ENCODE measurements around the gene SUGCT.

SUGCT gene

GRCh38 chr7:40439686-40440085, 304.9 kb downstream of the SUGCT start:
- Histone ChIP-seq H3K79me2 (ENCODE audit: low read length) (no peaks in the 10 kb centered on the region), H3F3A (ENCODE audit: insufficient read depth, low read length) (no peaks in the 10 kb centered on the region), H2AFZ (ENCODE audit: low read length) (no peak overlapping the region), H3K9ac (ENCODE audit: low read length) (no peak overlapping the region), H3K4me3 (ENCODE audit: low read length) (no peak overlapping the region), H3K4me1 (ENCODE audit: low read length) (no peaks in the 10 kb centered on the region), H3K36me3 (replicated peaks; ENCODE audit: insufficient read depth, low read length) (no peaks in the 10 kb centered on the region), H3K9me2 (replicated peaks; ENCODE audit: insufficient read depth, low read length) (no peaks in the 10 kb centered on the region), H3K27me3 (replicated peaks; ENCODE audit: insufficient read depth, low read length) (no peaks in the 10 kb centered on the region), H3K9me3 (replicated peaks; ENCODE audit: insufficient read depth, low read length) (no peaks in the 10 kb centered on the region), H3K4me2 (ENCODE audit: low read depth, low read length) (no peak overlapping the region), H4K20me1 (ENCODE audit: insufficient read depth, low read length) (no peaks in the 10 kb centered on the region), H3K27ac (ENCODE audit: low read length) (no peak overlapping the region)
- no peak for DNase-seq
- TF ChIP-seq EZH2 (optimal IDR thresholded peaks at IDR 0.05; ENCODE audit: low read depth, low read length) (no peak), CTCF (IDR thresholded peaks at IDR 0.05; ENCODE audit: low read length) (no peak), EZH2phosphoT487 (IDR thresholded peaks at IDR 0.05; ENCODE audit: low read length) (no peak)

GRCh38 chr7:40447345-40447744, 312.5 kb downstream of the SUGCT start:
- no peaks in the 10 kb centered on the region for H3K79me2 ChIP-seq (ENCODE audit: low read length)
- no peaks in the 10 kb centered on the region for H3K9me2 ChIP-seq (replicated peaks; ENCODE audit: insufficient read depth, low read length)
- no peaks in the 10 kb centered on the region for H3K27me3 ChIP-seq (replicated peaks; ENCODE audit: insufficient read depth, low read length)
- H3K27ac ChIP-seq (ENCODE audit: low read length), result no peak overlapping the region
- DNase-seq, result no peak
- peak; percentile 24 for TF ChIP-seq CTCF (IDR thresholded peaks at IDR 0.05; ENCODE audit: low read length)
- no peak for TF ChIP-seq EZH2 (optimal IDR thresholded peaks at IDR 0.05; ENCODE audit: low read depth, low read length)
- no peak for TF ChIP-seq EZH2phosphoT487 (IDR thresholded peaks at IDR 0.05; ENCODE audit: low read length)
- H3K36me3 ChIP-seq (replicated peaks; ENCODE audit: insufficient read depth, low read length), result no peaks in the 10 kb centered on the region
- no peaks in the 10 kb centered on the region for H4K20me1 ChIP-seq (ENCODE audit: insufficient read depth, low read length)
- no peak overlapping the region for H3K9ac ChIP-seq (ENCODE audit: low read length)
- H3K4me2 ChIP-seq (ENCODE audit: low read depth, low read length), result no peak overlapping the region
- no peaks in the 10 kb centered on the region for H3K9me3 ChIP-seq (replicated peaks; ENCODE audit: insufficient read depth, low read length)
- no peaks in the 10 kb centered on the region for H3F3A ChIP-seq (ENCODE audit: insufficient read depth, low read length)
- no peak overlapping the region for H3K4me3 ChIP-seq (ENCODE audit: low read length)
- H2AFZ ChIP-seq (ENCODE audit: low read length), result no peak overlapping the region
- no peaks in the 10 kb centered on the region for H3K4me1 ChIP-seq (ENCODE audit: low read length)

GRCh38 chr7:40455485-40455884, 320.7 kb downstream of the SUGCT start:
- H3K27ac ChIP-seq (ENCODE audit: low read length), result no peak overlapping the region
- no peak overlapping the region for H3K4me2 ChIP-seq (ENCODE audit: low read depth, low read length)
- TF ChIP-seq EZH2 (optimal IDR thresholded peaks at IDR 0.05; ENCODE audit: low read depth, low read length), result no peak
- TF ChIP-seq EZH2phosphoT487 (IDR thresholded peaks at IDR 0.05; ENCODE audit: low read length), result no peak
- no peak for TF ChIP-seq CTCF (IDR thresholded peaks at IDR 0.05; ENCODE audit: low read length)
- no peaks in the 10 kb centered on the region for H3K36me3 ChIP-seq (replicated peaks; ENCODE audit: insufficient read depth, low read length)
- H3K27me3 ChIP-seq (replicated peaks; ENCODE audit: insufficient read depth, low read length), result no peaks in the 10 kb centered on the region
- H3K4me1 ChIP-seq (ENCODE audit: low read length), result no peaks in the 10 kb centered on the region
- no peak for DNase-seq
- H3K4me3 ChIP-seq (ENCODE audit: low read length), result no peak overlapping the region
- H2AFZ ChIP-seq (ENCODE audit: low read length), result no peak overlapping the region
- H3K9ac ChIP-seq (ENCODE audit: low read length), result no peak overlapping the region
- no peaks in the 10 kb centered on the region for H3K9me3 ChIP-seq (replicated peaks; ENCODE audit: insufficient read depth, low read length)
- no peaks in the 10 kb centered on the region for H4K20me1 ChIP-seq (ENCODE audit: insufficient read depth, low read length)
- no peaks in the 10 kb centered on the region for H3F3A ChIP-seq (ENCODE audit: insufficient read depth, low read length)
- H3K9me2 ChIP-seq (replicated peaks; ENCODE audit: insufficient read depth, low read length), result no peaks in the 10 kb centered on the region
- H3K79me2 ChIP-seq (ENCODE audit: low read length), result no peaks in the 10 kb centered on the region
